Measurements from ENCODE around the gene RAB33B. TPM values are rescaled to one million over a fixed set of nuclear protein-coding genes. Genes with fewer than 3 reads are reported as not detected.

The RAB33B gene
- total RNA-seq, 4 donors from 2014 or later = 6.8 to 8.1 (median 7.1) TPM

DNA sequence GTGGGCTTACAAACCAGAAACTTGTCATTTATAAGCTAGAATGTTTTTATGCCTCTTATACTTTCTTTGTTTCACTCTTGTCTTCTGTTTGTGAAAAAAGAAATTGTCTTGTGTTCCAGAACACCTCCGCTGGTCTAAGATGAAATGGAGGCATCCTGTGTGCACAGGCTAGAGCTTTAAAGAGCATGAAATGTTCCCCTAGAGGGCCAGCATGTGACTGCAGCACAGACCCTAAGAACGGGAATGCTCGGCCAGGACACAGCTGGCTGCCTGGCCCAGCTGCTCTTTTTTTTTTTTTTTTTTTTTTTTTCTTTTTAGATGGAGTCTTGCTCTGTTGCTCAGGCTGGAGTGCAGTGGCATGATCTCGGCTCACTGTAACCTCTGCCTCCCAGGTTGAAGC, 68.5 kb downstream of the RAB33B start:
- TF ChIP-seq CTCF (IDR thresholded peaks at IDR 0.05) (no peak), POLR2A (IDR thresholded peaks at IDR 0.05) (no peak)
- in situ Hi-C loops (cut with MboI; ENCODE audit: low pct_ligation_motif_present in 1 of 4, low pct_unique_long_range_greater_than_20kb in 1 of 4, low sequenced_read_pairs in 3 of 4) (no loop called here), intact Hi-C loops (cut with DNase I; ENCODE audit: low total_unique reads) (no loop called here)
- Histone ChIP-seq H3K27me3 (no peaks in the 10 kb centered on the region), H3K4me3 (no peak overlapping the region), H3K27ac (no peak overlapping the region), H3K36me3 (peaks cover 0 to 33% (median 7%) of the 10 kb centered on the region in 4 donors), H3K4me1 (peaks cover 5 to 18% (median 8%) of the 10 kb centered on the region in 4 donors), H3K9me3 (no peaks in the 10 kb centered on the region)
- no peak for DNase-seq
- WGBS, 2 donors (ENCODE audit: low coverage in 1 of 2) = 60 to 84% methylated on average over 3 to 4 of the region's 4 CpGs

DNA sequence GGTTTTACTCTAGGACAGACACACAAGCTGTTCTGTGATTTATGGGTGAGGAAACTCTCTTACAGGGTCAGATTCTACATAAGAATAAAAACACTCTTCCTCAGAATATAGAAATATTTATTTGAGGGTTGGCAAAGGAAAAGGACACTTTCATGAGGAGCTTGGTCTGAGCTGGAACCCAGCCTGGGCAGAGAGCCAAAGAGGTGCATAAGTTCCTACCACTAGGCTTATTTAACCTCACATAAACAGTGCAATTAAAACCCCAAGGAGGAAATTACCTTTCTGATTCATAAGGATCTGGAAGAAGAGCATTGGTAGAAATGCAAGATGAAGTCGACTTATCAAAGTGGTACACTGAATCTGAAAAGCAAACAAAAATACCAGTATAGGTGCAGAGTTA, 69.2 kb downstream of the RAB33B start:
- in situ Hi-C loops (cut with MboI; ENCODE audit: low pct_ligation_motif_present in 1 of 4, low pct_unique_long_range_greater_than_20kb in 1 of 4, low sequenced_read_pairs in 3 of 4) = no loop called here
- Histone ChIP-seq H3K9me3 (no peaks in the 10 kb centered on the region), H3K4me1 (peaks cover 5 to 18% (median 8%) of the 10 kb centered on the region in 4 donors), H3K27ac (no peak overlapping the region), H3K4me3 (no peak overlapping the region), H3K27me3 (no peaks in the 10 kb centered on the region), H3K36me3 (peaks cover 0 to 27% (median 7%) of the 10 kb centered on the region in 4 donors)
- TF ChIP-seq EP300 (IDR thresholded peaks at IDR 0.05; ENCODE audit: low read depth) (no peak), POLR2A (IDR thresholded peaks at IDR 0.05) (no peak), CTCF (IDR thresholded peaks at IDR 0.05) (no peak), POLR2AphosphoS5 (IDR thresholded peaks at IDR 0.05) (no peak)
- intact Hi-C loops (cut with DNase I; ENCODE audit: low total_unique reads) = no loop called here
- DNase-seq = peak; percentile 51
- WGBS, 2 donors (ENCODE audit: low coverage in 1 of 2) = 31 to 40% methylated on average over 1 of the region's 1 CpG

DNA sequence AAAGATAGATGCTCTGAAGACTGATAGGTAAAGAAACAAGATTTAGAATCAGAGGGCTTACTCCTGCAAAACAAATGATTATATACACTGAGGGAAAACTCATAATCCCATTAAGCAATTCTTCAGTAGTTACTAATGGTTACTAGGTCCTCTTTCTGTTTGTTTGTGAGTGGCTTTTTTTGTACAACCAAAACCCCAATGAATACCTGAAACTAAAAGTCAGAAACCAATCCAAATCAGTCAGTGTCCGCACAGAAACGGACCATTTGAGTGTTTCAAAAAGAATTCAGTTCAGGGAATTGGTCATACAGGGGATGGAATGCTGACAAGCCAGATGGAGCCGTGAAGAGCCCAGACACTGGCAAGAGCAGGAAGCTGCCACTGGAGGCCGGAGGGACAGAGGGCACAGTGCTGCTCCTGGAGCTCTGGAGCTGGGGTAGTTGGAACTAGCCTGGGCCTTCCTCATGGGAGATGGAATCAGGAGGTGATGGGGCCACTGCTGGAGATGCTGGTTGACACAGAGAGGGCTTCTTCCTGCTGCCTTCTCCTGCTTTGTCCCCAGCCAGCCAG, 70.2 kb downstream of the RAB33B start:
- in situ Hi-C loops (cut with MboI; ENCODE audit: low pct_ligation_motif_present in 1 of 4, low pct_unique_long_range_greater_than_20kb in 1 of 4, low sequenced_read_pairs in 3 of 4) = no loop called here
- H3K36me3 ChIP-seq = peaks cover 0 to 22% (median 6%) of the 10 kb centered on the region in 4 donors

DNA sequence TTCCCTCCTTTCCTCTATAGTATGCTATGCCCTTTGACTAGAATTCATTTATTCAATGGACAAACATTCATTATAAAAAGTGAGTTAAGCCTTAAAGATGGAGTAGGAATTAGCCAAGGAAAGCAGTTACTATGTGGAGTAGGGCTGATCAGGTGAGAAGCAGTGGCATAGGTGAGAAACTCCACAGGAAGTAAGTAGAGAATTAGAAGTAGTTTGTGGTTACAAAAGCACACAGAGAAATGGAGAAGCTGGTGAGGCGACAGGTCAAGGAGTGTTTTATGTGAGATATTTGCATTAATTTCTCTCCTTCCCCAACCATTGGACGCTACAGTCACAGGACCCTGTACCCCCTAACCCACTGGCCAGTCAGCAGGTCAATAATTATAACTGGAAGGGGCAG, 71.5 kb downstream of the RAB33B start:
- H3K4me3 ChIP-seq = no peak overlapping the region
- intact Hi-C loops (cut with DNase I; ENCODE audit: low total_unique reads) = no loop called here
- TF ChIP-seq CTCF (IDR thresholded peaks at IDR 0.05) (no peak), POLR2A (IDR thresholded peaks at IDR 0.05) (no peak), POLR2AphosphoS5 (IDR thresholded peaks at IDR 0.05) (no peak), EP300 (IDR thresholded peaks at IDR 0.05; ENCODE audit: low read depth) (no peak)
- H3K36me3 ChIP-seq = peaks cover 0 to 18% (median 3%) of the 10 kb centered on the region in 4 donors
- no peaks in the 10 kb centered on the region for H3K9me3 ChIP-seq
- H3K27ac ChIP-seq = no peak overlapping the region
- H3K4me1 ChIP-seq = peaks cover 5 to 30% (median 8%) of the 10 kb centered on the region in 4 donors
- WGBS, 2 donors (ENCODE audit: low coverage in 1 of 2) = 27% methylated on average over 2 of the region's 2 CpGs; no CpG with 5 or more reads in 1 of the 2 donors
- in situ Hi-C loops (cut with MboI; ENCODE audit: low pct_ligation_motif_present in 1 of 4, low pct_unique_long_range_greater_than_20kb in 1 of 4, low sequenced_read_pairs in 3 of 4) = no loop called here
- H3K27me3 ChIP-seq = no peaks in the 10 kb centered on the region
- DNase-seq = no peak

More for the DNA sequence above, 70.2 kb downstream of the RAB33B start:
- Histone ChIP-seq H3K4me3 (no peak overlapping the region), H3K27ac (peak overlapping the region in 1 of 4 donors; percentile 1), H3K4me1 (peaks cover 5 to 29% (median 8%) of the 10 kb centered on the region in 4 donors), H3K27me3 (no peaks in the 10 kb centered on the region), H3K9me3 (no peaks in the 10 kb centered on the region)
- DNase-seq = no peak
- TF ChIP-seq POLR2A (IDR thresholded peaks at IDR 0.05) = no peak
- TF ChIP-seq EP300 (IDR thresholded peaks at IDR 0.05; ENCODE audit: low read depth) = no peak
- no peak for TF ChIP-seq CTCF (IDR thresholded peaks at IDR 0.05)
- no peak for TF ChIP-seq POLR2AphosphoS5 (IDR thresholded peaks at IDR 0.05)
- intact Hi-C loops (cut with DNase I; ENCODE audit: low total_unique reads) = no loop called here
- 76% methylated on average over 4 of the region's 4 CpGs; no CpG with 5 or more reads in 1 of the 2 donors for WGBS, 2 donors (ENCODE audit: low coverage in 1 of 2)

Small RNA genes lying within 50 kb of the gene (small RNA-seq; reads per million reads assigned to genes)
- 0 reads per million in 4 donors for gene RF01225

Other genes with a start within 250 kb of the RAB33B start
- gene MGARP, start 173.9 kb upstream of the RAB33B start, total RNA-seq = 1 to 10 TPM in 1 of 4 donors, under 1 TPM in 2, not detected in 1; 0.64 to 3.4 (median 0.82) TPM
- gene NAA15, start 152.6 kb upstream of the RAB33B start, total RNA-seq = 10 to 100 TPM in 2 of 4 donors, 1 to 10 TPM in 2; 5.0 to 23.7 (median 10.1) TPM
- gene NDUFC1, start 151.6 kb upstream of the RAB33B start, total RNA-seq = 10 to 100 TPM in 3 of 4 donors, 1 to 10 TPM in 1; 7.6 to 68.0 (median 35.3) TPM
- 10 to 100 TPM; 19.7 to 31.3 (median 24.8) TPM for gene SETD7, start 102.1 kb downstream of the RAB33B start, total RNA-seq
- gene MGST2, start 211.7 kb downstream of the RAB33B start, total RNA-seq = 10 to 100 TPM in 3 of 4 donors, 1 to 10 TPM in 1; 3.4 to 91.5 (median 39.4) TPM

All from transverse colon (tissue), 4 donors.